NCI-H1417 (cell line): ENCODE measurements around the gene TCHHL1.

Experiments
- DNase-seq, 3 experiments: peaks; one replicate each; lab custom pipeline; 2025; lab: John Stamatoyannopoulos, UW

TCHHL1 gene

DNA sequence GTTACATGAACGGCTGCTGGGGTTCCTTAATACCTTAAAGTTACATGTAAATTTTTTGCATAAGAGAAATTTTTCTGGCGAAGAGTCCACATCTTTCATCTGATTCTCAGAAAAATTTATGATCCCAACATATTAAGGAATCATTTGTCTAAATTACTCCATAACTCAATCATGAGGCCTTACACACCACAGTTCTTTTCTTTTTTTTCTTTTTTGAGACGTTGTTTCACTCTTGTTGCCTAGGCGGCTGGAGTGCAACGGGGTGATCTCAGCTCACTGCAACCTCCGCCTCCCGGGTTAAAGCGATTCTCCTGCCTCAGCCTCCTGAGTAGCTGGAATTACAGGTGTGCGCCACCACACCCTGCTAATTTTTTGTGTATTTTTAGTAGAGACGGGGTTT, 50.0 kb downstream of the TCHHL1 start:
- no peak for DNase-seq

GRCh38 chr1:152036267-152037216, 52.3 kb downstream of the TCHHL1 start, which contains the start of gene S100A11:
TSS of gene S100A11 (minus strand) at chr1:152037004. CDS start at chr1:152036915, 89 bp downstream.
- DNase-seq: peak in 1 of 3 experiments; percentile 72

GRCh38 chr1:152035539-152036266, 53.2 kb downstream of the TCHHL1 start:
- DNase-seq: peak in 1 of 3 experiments; percentile 29

GRCh38 chr1:152034654-152035538, 54.0 kb downstream of the TCHHL1 start:
- DNase-seq: peak; percentile 31 to 71 (median 45)

DNA sequence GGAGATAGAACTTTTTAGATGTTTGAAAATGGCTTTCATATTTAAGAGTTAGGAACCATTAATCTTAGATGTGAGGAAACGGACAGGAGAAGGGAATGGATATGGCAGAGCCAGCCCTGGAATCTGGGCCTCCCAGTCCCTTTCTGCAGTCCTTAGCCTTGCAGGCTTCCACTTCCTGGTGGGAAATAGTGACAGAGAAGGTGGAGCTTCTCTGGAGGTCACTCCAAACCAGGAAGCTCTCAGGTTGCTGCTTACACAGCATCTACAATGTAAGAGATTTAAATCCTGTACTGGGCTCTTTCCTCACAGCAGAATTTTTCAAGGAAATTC, 54.6 kb downstream of the TCHHL1 start:
- no peak for DNase-seq
